Adipose tissue (tissue), 3 donors: ENCODE data around the gene SNAP25. TPM values are rescaled to one million over a fixed set of nuclear protein-coding genes. Genes with fewer than 3 reads are reported as not detected.

ENCODE experiments used
- H3K27ac ChIP-seq: one replicate; pipeline ENCODE4 v1.5.1; 2013; ENCODE audit warnings: low read depth, low read length
- WGBS, 3 donors: extraction: QIAGEN DNeasy Blood & Tissue Kit; methylation state at CpG; one replicate each; pipeline ENCODE4 v1.1.7; 2013; 5-methylcytosine and 5-hydroxymethylcytosine counted together
- polyA plus RNA-seq, 3 donors: library from polyadenylated mRNA; stranded (reverse); fragments of 200-250 nt; gene quantifications; one replicate each; pipeline ENCODE4 v1.2.3, GENCODE V29; 2013
- donor health status: healthy with polysubstance abuse.
- donor health status: Bipolar disorder and iron deficiency.
- donor health status: healthy.

Gene SNAP25
- 10 to 100 TPM in 1 of 3 donors, 1 to 10 TPM in 1, under 1 TPM in 1; 0.46 to 10.1 (median 3.0) TPM for polyA plus RNA-seq

GRCh38 chr20:10218536-10219451 is at the start of gene SNAP25:
SNAP25 (plus strand) TSS chr20:10218830; CDS start chr20:10275492, 56,662 bp downstream.
- 1% methylated on average over 53 of the region's 53 CpGs for WGBS, 3 donors
- H3K27ac ChIP-seq: no peak within 1 kb of the TSS

GRCh38 chr20:10169752-10170151 is 48.9 kb upstream of the SNAP25 start:
- no peak overlapping the region for H3K27ac ChIP-seq

DNA sequence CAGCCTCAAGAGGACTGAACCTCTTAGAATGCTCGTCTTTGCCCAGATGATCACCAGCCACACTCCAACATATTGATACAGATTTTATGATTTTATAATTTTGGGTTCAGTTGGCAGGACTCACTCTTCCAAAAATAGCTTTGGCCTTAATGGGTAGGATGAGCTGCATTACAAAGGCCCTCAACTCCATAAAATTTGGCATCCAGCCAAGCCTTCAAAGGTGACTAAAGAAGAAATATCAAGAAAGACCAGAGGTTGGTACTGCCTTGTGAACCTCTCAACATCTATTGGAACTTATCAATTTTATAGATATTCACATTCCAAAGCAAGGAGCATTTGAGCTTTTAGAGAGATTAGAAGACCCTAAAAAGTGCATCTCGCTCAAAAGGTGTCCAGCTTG is 48.4 kb upstream of the SNAP25 start:
- WGBS, 3 donors: 73 to 89% (median 86%) methylated on average over 2 of the region's 2 CpGs
- H3K27ac ChIP-seq: no peak overlapping the region

DNA sequence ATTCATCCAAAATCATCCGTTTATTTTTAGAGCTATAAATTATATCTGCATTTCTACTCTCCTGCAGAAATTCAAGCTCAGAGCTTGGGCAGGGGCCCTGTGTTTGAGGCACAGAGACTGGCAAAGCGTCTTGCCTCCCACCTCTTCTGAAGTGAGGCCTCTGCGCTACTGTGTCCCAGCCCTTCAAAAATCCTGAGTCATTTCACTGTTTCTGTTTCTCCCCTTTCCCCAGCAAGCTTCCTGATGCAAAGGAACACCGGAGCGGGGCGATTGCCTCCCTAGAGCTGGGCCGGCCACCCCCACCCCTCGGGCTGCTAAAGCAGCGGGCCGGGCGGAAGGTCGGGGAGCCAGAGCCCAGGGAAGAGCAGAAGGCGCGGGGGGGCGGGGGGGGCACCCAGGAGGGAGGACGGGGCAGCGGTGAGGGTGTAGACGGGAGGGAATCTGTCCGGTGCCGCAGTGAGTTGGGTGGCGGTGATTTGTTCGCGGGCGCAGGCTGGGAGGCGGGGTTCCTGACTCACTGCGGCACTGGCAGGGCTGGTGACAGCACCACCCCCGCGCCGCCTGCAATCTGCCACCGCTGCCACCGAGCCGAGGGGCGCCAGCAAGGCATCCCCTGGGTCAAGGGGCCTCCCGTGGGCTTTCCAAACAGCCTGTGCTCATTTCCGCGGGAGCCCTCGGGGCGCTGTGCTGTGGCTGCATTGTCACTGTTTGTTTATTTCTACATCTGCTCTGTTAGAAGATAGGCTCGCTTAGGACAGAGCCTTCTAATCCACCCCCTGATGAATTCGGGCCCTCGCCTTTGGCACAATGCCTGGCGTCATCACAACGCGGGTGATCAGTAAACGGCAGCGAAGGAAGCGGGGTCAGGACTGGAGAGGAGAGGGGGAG is 46.5 kb upstream of the SNAP25 start:
- WGBS, 3 donors: 2 to 4% (median 3%) methylated on average over 44 to 47 of the region's 47 CpGs
- H3K27ac ChIP-seq: no peak overlapping the region

- WGBS, 3 donors: 86 to 90% (median 87%) methylated on average over 16 of the region's 16 CpGs
- H3K27ac ChIP-seq: no peak overlapping the region
These were observed 45.5 kb upstream of the SNAP25 start for GRCh38 chr20:10172998-10173655.

DNA sequence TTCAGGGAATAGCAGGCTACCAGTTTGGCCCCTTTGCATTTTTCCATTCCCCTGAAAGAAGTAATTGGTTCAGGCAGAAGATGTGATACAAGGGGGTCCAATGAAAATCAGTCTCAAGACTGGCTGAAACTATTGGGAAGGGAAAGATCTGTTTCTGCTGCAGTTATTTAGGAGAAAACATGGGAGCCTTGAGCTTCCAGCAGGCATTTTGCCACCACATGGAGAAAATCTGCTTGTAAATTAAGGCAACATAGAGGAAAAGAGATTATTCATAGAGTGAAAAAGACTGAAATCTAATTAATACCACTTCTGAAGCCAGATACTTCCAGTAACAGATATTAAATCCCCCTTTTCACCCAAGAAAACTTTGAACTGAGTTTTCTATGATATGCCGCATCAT is 44.2 kb upstream of the SNAP25 start:
- 92 to 97% (median 93%) methylated on average over 1 of the region's 1 CpG for WGBS, 3 donors
- no peak overlapping the region for H3K27ac ChIP-seq

DNA sequence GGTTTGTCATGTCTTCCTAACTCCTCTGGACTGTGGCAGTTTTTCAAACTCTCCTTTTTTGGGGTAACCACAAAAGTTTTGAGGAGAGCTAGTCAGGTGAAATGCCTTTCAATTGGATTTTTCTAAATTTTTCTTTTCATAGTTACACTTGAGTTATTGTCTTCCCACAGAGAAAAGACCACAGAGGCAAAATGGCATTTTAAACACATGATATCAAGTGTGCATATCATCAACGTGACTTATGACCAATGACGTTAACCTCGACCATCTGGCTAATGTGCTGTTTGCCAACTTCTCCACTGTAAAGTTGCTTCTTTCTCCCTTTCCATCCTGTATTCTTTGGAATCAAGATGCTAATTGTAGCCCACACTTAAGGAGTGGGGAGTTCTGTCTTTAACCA is 41.3 kb upstream of the SNAP25 start:
- no peak overlapping the region for H3K27ac ChIP-seq
- 53 to 74% (median 68%) methylated on average over 3 of the region's 3 CpGs for WGBS, 3 donors

DNA sequence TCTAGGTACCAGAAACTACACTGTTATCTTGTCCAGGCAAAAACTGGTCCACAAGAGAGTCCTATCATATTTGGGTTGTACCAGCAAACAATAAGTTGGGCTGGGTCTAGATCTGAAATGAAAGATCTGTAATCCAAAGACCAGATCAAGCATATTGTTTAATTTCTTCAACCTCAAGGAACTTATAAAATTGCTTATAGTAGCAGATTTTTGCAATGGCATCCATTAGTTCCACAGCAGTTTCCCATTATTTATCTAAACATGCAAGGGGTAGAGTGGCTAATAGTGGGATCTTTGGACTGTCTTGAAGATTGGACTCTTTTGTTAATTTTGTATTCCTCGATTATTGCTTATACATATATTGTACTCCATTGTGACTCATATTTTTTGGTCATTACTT is 40.5 kb upstream of the SNAP25 start:
- no peak overlapping the region for H3K27ac ChIP-seq
- 78 to 94% (median 92%) methylated on average over 1 of the region's 1 CpG for WGBS, 3 donors

- 32 to 55% (median 54%) methylated on average over 3 of the region's 3 CpGs for WGBS, 3 donors
These were observed 39.8 kb upstream of the SNAP25 start for GRCh38 chr20:10178727-10179313.

DNA sequence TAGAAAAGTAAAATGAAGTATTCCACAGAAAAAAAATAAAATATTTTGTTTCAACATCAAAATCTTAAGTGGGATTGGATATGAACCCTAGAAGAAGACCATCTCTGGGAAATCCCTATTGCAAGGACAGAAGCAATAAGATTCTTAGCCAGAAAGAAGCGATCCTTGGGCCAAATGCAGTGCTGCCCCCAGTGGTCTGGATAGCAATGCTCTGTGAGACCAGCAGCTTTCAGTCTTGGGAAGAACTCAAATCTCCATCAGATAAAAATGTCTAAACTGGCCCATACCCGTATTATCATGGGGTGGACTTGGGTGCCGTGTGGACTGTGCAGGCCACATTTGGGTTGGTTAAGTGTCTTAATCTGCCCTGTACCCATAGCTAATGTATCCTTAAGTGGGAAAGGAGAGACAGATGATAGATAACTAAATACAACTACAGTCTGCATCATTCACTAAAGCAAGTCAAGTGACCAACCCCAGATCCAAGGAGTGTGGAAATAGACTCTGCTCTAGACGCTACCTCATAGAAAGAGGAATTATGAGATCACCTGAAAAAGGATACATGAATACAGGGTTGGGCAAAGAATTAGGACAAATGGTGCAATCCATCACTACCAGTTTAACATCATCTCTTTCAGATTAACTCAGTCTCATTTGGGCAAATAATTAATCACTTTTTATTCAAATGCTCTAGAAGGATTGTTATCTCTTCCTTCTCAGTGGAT is 38.9 kb upstream of the SNAP25 start:
- no peak overlapping the region for H3K27ac ChIP-seq
- WGBS, 3 donors: 85 to 93% (median 90%) methylated on average over 4 of the region's 4 CpGs

More at GRCh38 chr20:10178727-10179313, 39.8 kb upstream of the SNAP25 start:
- H3K27ac ChIP-seq: no peak overlapping the region

- 68 to 76% (median 75%) methylated on average over 2 of the region's 2 CpGs for WGBS, 3 donors
- no peak overlapping the region for H3K27ac ChIP-seq
These were observed 37.9 kb upstream of the SNAP25 start for GRCh38 chr20:10180651-10181235.

DNA sequence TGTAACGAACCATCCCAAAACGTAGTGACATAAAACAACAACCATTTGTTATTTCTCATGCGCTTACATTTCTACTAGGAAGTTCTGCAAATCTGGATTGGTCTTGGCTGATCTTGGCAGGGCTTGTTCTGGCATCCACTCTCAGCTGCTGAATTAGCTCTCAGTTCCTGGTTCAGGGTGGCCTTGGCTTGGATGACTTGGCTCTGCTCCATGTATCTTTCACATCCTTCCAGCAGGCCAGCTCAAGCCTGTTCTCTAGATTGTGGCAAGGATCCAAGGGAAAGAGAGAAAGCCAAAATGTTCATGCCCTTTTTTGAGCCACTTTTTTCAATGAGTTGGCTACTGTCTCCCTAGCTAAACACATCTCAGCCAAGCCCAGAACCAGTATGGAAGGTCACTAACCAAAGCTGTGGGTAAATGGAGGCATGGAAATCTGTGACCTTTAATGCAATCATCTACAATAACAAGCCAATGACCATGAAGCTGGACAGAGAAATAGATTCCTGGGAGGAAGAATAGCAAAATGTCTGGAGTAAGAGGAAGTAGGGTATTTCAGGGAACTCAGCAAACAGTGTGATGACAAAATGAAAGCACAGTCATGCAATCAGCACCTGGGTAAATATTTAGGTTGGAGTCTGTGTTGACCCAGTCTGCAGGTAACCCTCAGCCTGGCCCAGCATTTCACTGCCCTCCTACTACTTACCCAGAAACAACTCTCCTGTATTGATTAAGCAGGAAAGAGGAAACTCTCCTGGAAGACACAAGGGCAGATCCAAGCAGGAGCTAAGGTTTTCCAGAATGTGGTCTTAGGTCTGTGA is 32.7 kb upstream of the SNAP25 start:
- WGBS, 3 donors: 70 to 76% (median 73%) methylated on average over 3 of the region's 3 CpGs
- H3K27ac ChIP-seq: no peak overlapping the region

GRCh38 chr20:10190456-10190855 is 28.2 kb upstream of the SNAP25 start:
- whole genome bisulfite sequencing, 3 donors: 72 to 78% (median 78%) methylated on average over 3 of the region's 3 CpGs

GRCh38 chr20:10192171-10192570 is 26.5 kb upstream of the SNAP25 start:
- 0 to 30% (median 29%) methylated on average over 1 of the region's 1 CpG for WGBS, 3 donors
- no peak overlapping the region for H3K27ac ChIP-seq

More at GRCh38 chr20:10190456-10190855, 28.2 kb upstream of the SNAP25 start:
- H3K27ac ChIP-seq: no peak overlapping the region

GRCh38 chr20:10194166-10194565 is 24.5 kb upstream of the SNAP25 start:
- whole genome bisulfite sequencing, 3 donors: 85 to 95% (median 91%) methylated on average over 2 of the region's 2 CpGs
- no peak overlapping the region for H3K27ac ChIP-seq

DNA sequence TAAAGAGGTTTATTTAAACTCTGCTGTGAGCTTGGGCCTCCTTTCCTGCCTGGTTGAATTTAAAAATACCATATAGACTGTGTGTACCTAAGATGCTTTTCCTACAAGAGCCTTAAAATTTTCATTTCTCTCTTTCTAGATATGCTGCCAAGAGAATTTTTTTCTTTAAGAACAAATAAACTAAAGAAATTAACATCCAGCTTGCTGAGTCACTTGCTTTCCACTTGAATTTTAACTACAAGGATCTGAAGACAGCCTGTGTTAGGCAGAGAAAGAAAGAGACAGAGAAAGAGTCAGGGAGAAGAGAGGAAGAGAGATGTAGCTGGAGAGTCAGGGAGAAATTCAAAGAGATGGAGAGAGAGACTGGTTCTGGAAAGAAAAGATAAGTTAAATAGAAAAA is 18.3 kb upstream of the SNAP25 start:
- no peak overlapping the region for H3K27ac ChIP-seq
